Left cardiac atrium (tissue), 4 donors: ENCODE measurements around the gene ANKMY1. TPM values are rescaled to one million over a fixed set of nuclear protein-coding genes. Genes with fewer than 3 reads are reported as not detected.

Experiments used
- ATAC-seq, 2 donors: fragments of 200-7000 bp; cut with Tn5 transposase; one replicate each; pipeline ENCODE4 v1.9.1; 2020; ENCODE audit warnings: mild to moderate bottlenecking in 2 of 2, moderate library complexity in 2 of 2
- DNase-seq: peaks from one replicate; pipeline ENCODE4 v3.0.0-alpha.2; 2020
- intact Hi-C, 2 donors: fragments of 100-400 bp; cut with DNase I; formaldehyde crosslinking; loops; one replicate each; pipeline versions ENCODE4 v1.14.1 to v1.15.1; 2022 to 2023
- total RNA-seq, 2 donors: library from RNA; stranded (reverse); fragmentation: NEBNext Ultra II Directional; extraction: Animal tissue kit (Norgen Biotek cat#: 25700); gene quantifications; one replicate each; pipeline ENCODE4 v1.2.1, GENCODE V29; 2021
- donor health status: DM: no; HTN: yes; CAD: no.
- donor health status: DM: no; HTN: yes; CAD: no; lungs with severe emphysema.
- donor health status: DM: yes; HTN: yes; CAD: no.
- donor health status: Dilated cardiomyopathy.

ANKMY1 gene
- total RNA-seq, 2 donors from 2014 or later = 4.9 to 8.1 TPM

DNA sequence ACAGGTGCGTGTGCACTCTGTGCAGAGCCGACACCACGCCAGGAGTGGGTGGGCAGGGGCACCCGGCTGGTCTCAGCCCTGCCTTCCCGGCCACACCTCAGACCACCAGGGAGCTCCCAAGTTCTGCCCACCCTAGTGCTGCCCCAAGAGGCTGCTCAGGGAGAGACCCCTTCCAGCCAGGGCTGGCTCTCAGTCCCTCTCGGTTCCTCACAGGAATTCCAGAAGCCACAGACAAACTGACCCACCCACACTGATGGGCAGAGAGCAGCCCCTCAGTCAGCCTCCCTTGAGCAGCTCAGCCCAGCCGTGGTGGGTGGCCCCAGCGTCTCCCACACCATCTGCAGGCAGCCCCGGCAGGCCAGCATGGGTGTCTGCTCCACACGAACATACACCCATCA lies 88.5 kb downstream of the ANKMY1 start:
- DNase-seq = no peak
- ATAC-seq = no peak
- intact Hi-C loops = no loop called here

DNA sequence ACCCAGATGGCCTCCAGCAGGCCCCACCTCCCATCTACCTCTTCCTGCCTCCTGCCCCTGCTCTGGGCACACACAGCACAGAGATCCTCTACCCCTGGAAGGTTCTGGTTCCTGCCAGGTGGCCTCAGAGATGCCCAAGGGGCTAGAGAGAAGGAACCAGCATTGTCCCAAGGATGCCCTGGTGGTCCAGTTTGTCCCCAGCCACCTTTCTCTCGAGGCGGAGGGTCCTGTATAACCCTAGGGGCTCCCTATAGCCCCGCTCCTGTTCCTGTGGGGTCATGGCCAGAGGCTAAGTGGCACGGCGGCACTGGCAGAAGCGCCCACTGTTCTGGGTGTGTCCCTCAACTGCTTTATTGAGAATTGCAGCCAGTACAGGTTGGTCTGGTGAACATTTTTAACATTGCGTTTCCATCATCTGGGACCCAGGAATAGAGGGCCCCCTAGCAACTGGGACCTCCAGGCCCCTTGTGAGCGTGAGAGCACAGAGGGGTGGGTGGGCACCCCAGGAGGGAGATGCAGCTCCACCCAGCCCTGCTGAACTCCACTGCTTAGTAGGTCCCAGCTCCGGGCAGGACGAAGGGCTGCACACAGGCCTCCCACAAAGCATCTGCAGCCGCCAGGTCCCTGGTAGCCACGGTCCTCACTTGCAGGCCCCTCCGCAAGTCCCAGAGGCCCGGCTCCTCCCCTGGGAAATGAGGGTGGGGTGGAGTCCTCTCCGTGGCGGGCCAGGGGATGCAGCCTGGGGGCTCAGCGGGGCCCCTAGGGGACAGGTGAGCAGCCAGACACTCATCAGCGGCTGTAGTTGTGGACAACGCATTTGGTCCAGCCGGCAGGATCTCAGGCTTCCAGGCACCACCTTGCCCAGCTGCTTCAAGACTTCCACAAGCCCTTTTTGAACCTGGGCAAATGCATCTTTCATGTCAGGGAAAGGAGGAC lies 89.2 kb downstream of the ANKMY1 start:
- intact Hi-C loops = no loop called here
- DNase-seq = no peak
- no peak for ATAC-seq

DNA sequence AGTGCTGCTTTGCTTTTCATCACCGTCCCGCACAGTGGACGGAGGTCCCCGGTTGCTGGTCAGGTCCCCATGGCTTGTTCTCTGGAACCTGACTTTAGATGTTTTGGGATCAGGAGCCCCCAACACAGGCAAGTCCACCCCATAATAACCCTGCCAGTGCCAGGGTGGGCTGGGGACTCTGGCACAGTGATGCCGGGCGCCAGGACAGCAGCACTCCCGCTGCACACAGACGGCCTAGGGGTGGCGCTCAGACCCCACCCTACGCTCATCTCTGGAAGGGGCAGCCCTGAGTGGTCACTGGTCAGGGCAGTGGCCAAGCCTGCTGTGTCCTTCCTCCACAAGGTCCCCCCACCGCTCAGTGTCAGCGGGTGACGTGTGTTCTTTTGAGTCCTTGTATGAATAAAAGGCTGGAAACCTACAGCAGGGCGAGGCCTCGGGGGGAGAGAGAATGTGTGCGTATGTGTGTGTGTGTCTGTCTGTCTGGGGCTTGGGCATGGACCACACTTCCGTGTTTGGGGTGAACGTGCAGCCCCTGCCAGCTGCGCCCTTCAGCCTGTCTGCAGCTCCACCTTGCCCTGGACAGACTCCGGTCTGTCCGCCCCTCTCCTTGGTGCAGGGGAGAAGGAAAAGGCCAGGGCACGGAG lies 90.0 kb downstream of the ANKMY1 start:
- intact Hi-C loops = no loop called here
- ATAC-seq = no peak
- DNase-seq = peak; percentile 17

DNA sequence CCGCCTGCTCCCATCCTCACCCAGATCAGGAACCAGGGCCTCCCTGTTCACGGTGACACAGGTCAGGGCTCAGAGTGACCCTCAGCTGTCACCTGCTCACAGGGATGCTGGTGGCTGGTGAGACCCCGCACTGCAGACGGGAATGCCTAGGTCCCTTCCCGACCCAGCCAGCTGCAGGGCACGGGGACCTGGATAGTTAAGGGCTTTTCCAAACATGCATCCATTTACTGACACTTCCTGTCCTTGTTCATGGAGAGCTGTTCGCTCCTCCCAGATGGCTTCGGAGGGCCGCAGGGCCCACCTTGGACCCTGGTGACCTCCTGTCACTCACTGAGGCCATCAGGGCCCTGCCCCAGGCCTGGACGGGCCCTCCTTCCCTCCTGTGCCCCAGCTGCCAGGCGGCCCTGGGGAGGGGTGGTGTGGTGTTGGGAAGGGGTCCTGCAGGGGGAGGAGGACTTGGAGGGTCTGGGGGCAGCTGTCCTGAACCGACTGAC lies 90.6 kb downstream of the ANKMY1 start:
- DNase-seq (peak; percentile 14), ATAC-seq (no peak)

DNA sequence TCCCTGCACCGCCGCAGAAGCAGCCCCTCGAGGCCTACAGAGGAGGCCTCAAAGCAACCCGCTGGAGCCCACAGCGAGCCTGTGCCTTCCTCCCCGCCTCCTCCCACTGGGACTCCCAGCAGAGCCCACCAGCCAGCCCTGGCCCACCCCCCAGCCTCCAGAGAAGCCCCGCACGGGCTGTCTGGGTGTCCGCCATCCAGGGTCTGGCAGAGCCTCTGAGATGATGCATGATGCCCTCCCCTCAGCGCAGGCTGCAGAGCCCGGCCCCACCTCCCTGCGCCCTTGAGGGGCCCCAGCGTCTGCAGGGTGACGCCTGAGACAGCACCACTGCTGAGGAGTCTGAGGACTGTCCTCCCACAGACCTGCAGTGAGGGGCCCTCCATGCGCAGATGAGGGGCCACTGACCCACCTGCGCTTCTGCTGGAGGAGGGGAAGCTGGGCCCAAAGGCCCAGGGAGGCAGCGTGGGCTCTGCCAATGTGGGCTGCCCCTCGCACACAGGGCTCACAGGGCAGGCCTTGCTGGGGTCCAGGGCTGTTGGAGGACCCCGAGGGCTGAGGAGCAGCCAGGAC lies 91.1 kb downstream of the ANKMY1 start:
- DNase-seq (no peak), ATAC-seq (no peak)
- intact Hi-C loops = no loop called here

More for the DNA sequence above, 90.6 kb downstream of the ANKMY1 start:
- intact Hi-C loops = no loop called here

DNA sequence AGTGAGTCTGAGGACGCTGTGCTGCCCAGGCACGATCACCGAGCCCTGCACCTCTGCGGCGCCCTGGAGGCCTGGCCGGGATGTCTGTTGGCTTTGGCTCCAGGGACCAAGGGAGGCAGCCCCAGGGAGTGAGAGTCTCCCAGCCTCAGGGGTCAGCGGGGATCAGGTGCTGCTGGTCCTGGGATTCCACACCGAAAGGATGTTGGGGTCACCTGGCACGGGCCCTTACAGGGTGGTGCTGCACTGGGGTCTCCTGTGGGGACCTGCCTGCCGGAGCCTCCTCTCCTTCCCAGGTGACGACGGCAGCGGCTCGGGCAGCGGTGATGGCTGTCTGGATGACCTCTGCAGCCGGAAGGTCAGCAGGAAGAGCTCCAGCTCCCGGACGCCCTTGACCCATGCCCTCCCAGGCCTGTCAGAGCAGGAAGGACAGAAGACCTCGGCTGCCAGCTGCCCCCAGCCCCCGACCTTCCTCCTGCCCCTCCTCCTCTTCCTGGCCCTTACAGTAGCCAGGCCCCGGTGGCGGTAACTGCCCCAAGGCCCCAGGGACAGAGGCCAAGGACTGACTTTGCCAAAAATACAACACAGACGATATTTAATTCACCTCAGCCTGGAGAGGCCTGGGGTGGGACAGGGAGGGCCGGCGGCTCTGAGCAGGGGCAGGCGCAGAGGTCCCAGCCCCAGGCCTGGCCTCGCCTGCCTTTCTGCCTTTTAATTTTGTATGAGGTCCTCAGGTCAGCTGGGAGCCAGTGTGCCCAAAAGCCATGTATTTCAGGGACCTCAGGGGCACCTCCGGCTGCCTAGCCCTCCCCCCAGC lies 91.8 kb downstream of the ANKMY1 start:
- intact Hi-C loops = no loop called here
- DNase-seq (peak; percentile 14), ATAC-seq (no peak)

DNA sequence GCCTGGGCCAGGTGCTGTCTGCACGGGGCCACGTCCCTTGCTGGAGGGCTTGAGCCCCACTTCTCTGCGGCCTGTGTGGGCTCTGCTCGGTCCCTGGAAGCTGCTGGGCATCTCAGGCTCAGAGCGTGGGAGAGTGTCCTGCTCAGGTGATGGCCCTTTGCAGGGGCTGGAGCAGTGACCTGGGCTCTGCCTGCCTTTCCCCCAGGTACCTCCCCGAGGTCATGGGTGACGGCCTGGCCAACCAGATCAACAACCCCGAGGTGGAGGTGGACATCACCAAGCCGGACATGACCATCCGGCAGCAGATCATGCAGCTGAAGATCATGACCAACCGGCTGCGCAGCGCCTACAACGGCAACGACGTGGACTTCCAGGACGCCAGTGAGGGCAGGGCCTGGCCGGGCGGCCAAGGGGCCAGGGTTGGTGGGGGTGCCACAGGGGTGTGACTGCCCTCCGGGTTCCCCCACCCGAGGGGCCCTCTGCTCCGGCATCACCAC lies 92.5 kb downstream of the ANKMY1 start:
- intact Hi-C loops = no loop called here
- no peak for ATAC-seq
- peak; percentile 17 for DNase-seq

DNA sequence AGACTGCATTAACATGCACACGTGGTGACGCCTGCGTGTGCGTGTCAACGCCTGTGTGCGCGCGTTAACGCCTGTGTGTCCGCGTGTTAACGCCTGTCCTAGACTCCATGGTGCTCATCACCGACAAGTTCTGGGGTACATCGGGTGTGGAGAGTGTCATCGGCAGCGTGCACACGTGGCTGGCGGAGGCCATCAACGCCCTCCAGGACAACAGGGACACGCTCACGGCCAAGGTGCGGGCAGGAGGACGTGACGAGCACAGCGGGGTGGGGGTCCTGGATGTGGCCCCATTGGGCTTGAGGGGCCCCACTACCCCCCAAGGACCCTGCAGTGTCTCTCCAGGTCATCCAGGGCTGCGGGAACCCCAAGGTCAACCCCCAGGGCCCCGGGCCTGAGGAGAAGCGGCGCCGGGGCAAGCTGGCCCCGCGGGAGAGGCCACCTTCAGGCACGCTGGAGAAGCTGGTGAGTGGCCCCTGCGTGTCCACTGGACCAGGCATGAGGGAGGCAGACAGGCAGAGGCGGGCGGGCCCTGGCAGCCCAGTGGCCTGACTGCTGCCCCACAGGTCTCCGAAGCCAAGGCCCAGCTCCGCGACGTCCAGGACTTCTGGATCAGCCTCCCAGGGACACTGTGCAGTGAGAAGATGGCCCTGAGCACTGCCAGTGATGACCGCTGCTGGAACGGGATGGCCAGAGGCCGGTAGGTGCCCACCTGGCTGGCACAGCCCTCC lies 93.1 kb downstream of the ANKMY1 start:
- peak; percentile 11 for DNase-seq

DNA sequence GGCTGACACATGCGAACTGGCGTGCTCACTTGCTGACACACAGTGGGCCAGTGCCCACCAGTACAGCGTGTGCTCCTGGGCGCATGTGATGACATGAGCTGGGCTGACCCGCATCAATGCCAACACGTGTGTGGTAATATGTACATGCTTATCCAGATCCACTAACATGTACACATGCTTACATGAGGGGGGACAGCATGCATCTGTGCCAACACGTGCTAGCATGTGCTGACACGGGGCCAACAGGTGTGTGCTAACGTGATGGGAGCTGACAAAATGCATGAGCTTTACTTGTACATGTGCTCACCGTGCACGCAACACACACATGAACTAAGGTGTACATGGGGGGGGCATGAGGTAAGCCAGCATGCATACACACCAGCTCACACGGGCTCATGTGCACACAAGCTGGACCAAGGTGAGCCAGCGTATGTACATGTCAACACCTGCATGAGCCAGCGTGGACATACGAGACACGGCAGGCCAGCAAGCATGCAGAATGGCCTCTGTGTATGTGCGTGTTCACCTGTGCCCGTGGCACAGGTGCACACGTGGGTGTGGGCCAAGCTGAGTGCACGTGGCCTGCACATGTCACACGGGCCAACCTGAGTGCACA lies 93.8 kb downstream of the ANKMY1 start:
- intact Hi-C loops = no loop called here
- DNase-seq (peak; percentile 16), ATAC-seq (no peak)

More for the DNA sequence above, 93.1 kb downstream of the ANKMY1 start:
- intact Hi-C loops = no loop called here
- no peak for ATAC-seq

DNA sequence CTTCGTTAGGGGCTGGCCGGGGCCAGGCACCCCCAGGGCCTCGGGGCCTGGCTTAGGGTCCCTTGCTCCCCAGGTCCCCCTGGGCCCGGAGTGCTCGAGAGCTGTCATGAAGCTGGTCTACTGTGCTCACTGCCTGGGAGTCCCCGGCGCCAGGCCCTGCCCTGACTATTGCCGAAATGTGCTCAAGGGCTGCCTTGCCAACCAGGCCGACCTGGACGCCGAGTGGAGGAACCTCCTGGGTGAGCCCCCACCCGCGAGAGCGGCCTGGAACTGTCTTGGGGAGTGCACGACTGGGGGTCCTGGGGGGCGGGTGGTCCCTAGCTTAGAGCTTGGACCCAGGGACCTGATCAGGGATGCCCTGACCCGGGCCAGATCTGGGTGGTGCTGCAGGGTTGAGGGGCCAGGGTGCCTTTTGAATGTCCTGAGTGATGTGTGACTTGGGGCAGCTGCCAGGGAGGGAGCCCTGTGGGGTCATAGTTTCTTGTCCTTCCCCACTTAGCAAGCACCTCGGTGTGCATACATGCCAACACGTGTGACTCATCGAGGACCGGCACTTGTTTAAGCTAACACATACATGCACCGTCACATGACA lies 94.4 kb downstream of the ANKMY1 start:
- ATAC-seq = no peak
- DNase-seq = peak; percentile 11
- intact Hi-C loops = no loop called here

DNA sequence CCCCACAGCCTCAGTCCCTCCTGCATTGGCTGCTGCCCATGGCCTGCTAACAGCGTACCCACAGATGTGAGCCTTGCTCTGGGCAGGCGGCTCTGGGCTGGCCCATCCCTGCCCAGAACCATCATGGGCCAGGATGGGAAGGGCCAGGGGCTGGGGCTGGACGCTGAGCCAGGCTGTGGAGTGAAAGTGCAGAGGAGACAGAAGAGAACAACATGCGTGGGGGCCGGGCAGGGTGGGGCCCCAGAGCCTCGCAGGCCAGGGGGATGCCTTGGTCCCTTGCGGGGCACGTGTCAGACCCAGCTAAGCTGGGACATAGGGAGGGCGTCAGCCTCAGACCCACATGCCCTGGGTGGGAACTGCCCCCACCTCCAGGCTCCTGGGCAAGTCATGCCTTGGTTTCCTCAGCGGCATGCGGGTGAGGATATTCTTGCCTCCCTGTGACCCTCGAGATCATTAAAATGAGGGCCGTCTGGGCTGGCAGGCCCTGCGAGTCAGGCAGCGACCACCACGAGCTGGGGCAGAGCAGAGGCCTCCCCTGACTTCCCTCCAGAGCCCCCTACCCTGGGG lies 95.0 kb downstream of the ANKMY1 start:
- ATAC-seq (no peak), DNase-seq (peak; percentile 14)
- intact Hi-C loops = no loop called here

DNA sequence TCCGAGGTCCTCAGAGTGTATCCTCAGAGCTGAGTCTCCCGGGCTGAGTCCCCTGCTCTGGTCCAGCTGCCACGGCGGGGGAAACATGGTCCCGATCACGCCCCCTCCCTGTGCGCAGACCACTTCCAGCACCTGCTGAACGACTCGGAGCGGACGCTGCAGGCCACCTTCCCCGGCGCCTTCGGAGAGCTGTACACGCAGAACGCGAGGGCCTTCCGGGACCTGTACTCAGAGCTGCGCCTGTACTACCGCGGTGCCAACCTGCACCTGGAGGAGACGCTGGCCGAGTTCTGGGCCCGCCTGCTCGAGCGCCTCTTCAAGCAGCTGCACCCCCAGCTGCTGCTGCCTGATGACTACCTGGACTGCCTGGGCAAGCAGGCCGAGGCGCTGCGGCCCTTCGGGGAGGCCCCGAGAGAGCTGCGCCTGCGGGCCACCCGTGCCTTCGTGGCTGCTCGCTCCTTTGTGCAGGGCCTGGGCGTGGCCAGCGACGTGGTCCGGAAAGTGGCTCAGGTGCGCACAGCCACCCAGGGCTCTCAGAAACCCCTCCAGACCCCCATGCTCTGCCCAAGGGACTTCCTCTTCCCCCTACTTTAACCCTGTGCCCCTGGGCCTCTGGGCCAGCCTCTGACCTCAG lies 95.6 kb downstream of the ANKMY1 start:
- intact Hi-C loops = no loop called here

DNA sequence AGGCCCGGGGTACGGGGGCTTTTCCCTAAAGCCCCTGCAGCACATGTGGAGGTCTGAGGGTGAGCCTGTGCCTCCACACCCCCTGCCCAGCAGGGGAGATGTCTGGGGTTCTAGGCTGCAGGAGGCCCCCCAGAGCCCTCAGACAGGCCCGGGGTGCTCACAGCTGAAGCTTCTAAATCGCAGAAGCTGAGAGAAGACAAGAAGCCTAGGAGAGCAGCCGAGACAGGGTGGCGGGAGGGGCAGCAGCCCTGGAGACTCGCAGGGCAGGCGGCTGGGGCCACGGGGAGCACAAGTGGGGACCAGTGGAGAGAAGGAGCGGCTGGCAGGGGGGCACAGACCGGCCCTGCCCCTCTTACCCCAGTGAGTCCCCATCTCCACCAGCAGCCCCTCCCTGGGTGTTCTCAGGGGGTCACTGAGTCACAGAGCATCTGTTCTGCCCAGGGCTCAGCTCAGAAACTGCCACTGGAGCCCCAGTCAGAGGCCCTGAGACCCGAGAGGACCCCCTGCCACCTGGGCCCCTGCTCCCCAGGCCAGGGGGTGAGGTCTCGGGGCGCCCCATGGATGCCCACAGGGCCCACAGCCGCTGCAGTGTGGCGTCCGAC lies 96.2 kb downstream of the ANKMY1 start:
- ATAC-seq (no peak), DNase-seq (peak; percentile 17)
- intact Hi-C loops = no loop called here

More for the DNA sequence above, 95.6 kb downstream of the ANKMY1 start:
- no peak for ATAC-seq
- DNase-seq = peak; percentile 22

DNA sequence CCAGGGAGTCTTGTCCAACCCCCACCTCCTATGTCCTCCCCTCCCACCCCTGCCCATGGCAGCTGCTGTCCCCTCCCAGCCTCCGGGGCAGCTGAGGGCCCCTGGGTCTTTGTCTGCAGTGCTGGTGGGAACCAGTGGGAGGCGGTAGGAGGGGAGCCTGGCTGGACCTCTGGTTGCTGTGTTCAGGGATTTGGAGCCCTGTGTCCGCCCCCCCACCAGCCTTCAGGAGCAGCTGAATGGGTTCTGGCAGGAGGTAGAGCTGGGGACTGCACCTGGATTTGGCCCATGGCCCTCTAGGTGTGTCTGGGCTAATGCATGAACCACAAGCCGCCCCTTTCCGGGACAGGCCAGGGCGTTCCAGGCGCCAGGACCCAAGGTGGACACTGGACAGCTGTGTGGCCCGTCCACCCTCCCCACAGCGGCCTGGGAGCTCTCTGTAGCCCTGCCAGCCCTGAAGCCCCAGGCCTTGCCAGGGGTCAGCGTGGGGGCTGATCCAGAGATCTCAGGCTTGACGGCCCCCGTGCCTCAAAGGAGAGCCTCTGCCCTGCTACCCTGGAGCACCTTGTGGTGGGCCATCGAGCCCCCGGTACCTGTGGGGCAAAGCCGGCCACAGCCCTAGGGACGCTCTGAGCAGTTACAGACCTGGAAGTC lies 96.9 kb downstream of the ANKMY1 start:
- DNase-seq = peak; percentile 18
- ATAC-seq = no peak
- intact Hi-C loops = no loop called here

DNA sequence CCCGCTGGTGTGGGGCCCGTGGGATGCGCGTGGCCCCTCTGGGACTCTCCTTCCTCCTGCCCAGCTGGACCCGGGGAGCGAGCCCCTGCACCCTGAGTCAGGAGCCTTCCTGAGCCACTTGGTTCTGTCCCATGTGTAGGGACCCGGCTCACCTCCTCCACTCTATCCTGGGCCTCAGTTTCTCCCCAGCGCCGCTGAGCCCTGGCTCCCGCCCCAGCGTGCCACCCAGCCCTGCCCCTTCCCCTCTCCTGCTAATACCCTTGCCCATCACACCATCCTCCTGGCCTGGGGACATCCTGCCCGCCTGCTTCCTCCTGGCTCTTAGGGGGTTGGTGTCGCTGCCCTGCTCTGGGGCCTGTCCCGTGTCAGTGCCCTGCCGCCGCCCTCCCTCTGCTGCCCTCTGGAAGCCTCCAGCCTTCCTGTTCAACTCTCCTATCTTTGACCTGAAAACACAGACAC lies 97.5 kb downstream of the ANKMY1 start:
- intact Hi-C loops = no loop called here
- DNase-seq (peak; percentile 16), ATAC-seq (no peak)
